Activated CD8-positive, alpha-beta memory T cell treated with anti-CD3 and anti-CD28 coated beads, Interleukin-2, amount 50 U/mL, for 24 hours (primary cell): ENCODE measurements around the gene DRC1.
A peak's percentile ranks its signal among the peaks of the same experiment; 100 is the strongest.

Experiments used
- DNase-seq: peaks from one replicate; pipeline ENCODE4 v3.0.0-alpha.2; 2020; ENCODE audit errors: extremely low read depth

DRC1 gene

DNA sequence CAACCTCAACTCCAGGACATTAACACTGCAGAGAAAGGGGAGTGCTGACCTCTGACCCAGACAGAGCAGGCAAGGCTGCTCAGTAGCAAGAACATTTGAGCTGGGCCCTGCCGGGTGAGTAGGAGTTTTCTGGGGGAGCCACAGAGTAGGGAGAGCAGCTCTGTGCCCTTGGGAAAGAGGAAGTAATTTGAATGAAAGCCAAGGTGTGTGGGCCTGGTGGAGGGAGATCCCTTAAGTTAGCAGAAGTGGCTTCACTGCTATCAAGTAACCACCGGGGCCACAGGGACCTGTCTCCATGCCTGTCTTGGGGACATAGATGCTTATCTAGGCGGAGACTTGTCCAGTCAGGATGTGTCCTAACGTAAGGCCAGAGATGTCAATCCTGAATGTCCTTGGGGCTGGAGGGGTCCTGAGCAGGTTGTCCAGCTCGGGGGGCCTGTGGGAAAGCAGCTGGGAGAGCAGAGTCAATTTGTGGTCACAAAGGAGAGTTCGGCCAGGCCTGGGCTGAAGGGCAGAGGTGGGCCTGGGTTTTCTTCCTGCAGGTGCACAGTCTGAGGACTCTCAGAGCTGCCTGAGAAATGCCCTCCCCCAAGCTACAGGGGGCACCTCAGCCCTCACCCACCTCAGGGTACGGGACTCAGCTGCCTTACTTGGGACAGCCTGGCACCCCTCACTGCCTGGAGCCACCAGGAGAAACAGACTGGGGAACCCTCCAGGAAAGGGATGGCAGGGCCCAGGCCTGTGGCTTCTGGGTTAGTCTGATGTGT is 91.2 kb downstream of the DRC1 start:
- DNase-seq, result no peak

DNA sequence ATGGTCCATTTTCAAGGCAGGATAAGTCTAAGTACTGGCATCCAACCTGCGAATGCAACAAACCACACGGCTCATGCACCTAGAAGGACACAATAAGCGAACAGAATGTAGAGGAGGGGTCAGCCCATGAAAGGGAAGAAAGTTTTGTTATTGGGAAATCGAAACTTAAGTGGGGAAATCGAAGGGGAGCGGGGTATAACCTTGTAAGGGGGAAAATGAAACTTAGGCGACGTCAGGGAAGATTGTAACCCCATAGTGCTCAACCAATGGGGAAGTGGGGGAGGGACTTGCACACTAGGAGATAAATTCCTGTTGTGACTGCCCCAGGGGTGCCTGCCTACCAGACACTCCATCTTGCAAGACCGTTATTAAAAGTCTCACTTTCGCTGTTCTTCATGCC is 91.8 kb downstream of the DRC1 start:
- DNase-seq, result no peak

DNA sequence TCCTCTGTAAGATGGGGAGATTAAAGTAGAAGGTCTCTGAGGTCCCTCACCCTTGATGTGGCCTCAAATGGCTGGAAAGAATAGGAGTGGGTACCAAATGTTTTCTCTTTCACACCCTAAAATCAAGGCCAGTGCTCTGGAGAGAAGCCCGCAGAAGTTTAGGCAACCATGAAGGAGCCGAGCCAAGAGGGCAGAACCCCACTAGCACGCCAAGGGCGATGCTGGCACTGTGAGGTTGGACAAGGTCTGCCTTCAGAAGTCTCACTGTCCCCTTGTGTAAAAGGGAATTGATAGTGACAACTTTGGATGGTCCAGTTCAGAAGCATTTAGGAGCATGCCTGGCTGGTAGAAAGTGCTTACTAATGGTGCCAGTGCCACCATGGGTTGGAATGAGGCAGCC is 92.5 kb downstream of the DRC1 start:
- DNase-seq, result no peak

DNA sequence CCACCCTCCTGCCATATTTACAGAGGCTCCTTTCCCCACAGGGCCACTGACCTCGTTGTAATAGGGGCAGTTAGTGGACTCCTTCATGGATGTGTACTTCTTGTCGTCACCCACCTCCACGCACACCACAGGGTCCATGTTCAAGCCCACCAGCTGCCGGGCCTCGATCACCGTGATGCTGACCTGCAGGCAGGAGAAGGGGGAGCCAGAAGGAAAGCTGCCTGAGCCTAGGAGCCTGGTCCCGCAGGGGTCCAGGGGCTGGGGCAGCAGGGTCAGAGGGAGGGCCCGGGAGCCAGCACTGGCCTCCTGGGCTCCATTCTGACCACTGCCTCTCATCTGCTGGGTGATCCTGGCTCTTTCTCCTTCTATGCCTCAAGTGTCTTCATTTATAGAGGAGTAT is 93.2 kb downstream of the DRC1 start:
- DNase-seq, result no peak

DNA sequence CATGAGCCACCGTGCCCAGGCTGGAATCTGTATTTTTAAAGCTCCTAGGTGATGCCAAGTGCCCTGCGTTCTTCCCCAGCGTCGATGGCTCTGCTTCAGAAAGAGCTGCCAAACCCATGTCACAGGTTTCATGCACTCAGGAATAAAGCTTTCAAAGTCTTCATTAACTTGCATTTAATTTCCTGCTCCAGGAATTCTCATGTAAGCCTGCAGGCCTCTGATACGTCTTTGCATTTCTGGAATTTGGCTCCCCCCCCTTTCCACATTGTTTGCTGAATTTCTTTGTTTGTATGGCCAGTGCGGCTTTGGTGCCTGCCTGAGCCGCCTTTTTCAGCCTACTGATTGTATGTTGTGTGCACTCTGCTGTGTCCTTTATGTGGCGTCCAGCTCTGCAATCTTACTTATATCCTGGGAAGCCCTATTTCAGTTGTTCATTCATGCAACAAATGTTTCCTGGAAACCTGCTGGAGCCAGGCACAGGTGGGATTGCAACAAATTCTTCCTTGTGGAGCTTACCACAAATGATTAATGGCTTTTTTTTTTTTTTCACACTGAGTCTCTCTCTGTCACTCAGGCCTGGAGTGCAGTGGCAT is 94.1 kb downstream of the DRC1 start:
- DNase-seq, result no peak

DNA sequence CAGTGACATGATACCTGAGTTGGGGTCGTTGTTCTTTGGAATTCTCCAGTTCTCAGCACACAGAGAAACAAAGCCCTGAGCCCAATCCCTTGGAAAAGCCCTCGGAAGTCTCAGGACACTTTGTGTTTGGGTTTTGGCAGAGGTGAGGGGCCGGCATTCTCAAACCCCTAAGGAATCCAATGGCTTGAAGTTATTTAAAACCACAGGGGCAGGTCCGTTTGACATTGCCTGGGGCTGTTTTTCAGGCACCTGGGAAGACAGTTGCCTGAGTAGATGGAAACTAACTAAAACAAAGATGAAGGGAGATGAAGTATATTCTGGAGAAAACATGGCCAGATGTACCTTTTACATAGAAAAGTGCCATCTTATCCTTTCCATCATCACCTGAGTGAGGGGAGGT is 98.7 kb downstream of the DRC1 start:
- DNase-seq, result no peak

DNA sequence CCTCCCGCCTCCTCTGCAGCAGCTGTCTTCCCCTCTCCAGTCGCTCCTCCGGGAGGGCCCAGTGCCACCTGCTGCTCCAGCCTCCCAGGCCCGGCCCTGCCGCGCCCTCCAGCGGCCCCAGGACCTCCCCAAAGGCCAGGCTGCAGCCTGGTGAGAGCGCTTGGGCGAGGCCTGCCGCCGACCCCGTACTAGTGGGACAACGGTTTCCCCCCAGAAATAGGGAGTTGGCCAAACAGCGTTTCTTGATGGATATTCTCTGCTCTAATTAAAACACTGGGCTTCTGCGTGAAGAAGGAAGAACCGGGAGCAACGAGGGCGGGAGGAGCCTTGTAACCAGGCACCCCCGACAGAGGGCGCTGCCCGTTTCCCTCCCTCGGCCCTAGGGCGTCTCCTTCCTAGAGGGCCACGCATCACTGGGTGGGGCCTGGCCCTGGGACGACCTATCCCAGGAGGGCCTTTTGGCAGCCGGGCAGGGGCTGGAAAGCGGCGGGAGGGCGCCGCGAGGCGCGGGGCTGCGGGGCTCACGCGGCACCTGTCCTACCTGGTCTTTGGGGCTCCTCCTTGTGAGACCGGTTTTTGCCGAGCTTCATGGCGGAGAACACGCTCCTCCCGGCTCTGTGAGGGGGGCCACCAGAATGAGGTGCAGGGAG is 101.6 kb downstream of the DRC1 start:
- peak; percentile 69 for DNase-seq

DNA sequence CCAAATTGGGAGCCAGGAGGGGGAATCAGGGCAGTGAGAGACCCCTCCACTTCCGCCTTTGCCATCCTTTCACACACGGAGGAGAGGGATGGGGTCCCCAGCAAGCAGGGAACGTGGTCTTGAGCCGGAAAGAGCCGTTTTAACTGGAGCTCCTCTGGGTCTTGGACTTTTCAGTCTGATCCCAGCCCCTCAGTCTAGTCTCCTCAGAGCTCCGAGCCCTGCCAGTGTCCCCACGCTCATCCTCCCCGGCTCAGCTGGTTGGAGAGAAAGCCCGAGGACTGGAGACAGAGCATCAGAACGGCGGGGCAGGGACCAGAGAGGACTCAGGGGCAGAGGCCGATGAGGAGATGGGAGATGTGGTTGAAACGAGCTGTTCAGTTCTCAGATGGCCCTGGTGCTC is 102.3 kb downstream of the DRC1 start:
- DNase-seq, result no peak

DNA sequence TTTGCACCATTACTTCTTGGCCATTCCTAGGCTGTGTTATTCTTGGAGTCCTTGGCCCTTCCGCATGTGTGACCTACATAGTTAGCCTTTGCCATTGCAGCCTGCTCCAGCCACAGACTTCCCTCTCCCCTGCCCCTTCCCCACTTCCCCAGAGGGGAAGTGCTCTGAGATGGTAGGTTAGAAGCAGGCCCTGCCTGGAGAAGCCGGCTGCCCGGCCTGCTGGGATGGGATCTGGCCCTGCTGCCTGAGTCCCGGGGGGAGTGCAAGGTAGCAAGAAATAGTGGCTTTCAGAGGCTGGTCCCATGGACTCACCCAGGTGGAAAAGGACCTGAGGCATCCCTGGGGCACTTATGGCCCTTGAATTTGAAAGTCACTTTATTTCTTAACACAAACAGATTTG is 104.6 kb downstream of the DRC1 start:
- no peak for DNase-seq
